ENCODE data around the gene GNB1.

The GNB1 gene

DNA sequence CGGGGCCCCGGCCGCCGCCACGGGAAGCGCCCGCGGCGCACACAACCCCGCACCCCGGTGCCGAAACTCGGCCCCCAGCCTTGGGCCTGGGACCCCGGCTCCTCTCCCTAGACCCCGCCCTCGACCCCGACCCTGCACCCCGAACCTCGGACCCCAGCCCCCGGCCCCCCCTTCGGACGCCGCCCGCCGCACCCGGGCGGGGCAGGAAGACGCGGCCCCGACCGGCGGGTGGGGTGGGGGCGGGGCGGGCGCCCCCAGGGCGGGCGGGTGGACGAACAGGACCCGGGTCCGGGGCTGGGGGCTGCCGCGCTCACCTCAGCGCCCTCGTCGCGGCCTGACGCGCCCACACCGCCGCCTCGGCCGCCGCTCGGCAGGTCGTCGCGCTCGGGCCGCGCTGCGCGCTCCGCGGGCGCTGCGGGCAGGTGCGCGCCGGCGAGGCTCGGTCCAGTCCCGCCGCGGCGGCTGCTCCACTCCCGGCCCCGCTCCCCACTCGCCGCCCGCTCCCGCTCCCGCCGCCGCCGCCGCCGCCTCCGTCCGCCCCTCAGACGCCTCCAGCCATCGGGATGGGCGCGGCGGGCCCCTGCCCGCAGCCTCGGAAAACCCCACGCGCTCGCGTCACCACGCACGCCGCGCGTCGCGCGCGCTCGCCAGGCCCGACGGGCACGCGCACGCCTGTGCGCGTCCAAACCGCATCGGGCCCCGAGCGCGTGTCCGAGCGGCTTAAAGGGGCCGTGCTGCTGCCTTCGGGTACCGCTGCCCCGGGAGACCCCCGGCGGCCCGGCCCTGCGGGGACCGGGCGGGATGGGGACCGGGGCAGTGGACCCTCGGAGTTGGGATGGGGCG, at the start of gene GNB1:
GNB1 (minus strand) TSS at position 582 of the 843 bp plus-strand sequence. CDS start 65,634 bp downstream, outside the sequence.
- no peak for TF ChIP-seq CTCF (IDR thresholded peaks at IDR 0.05; ENCODE audit: low read depth, low read length)
- H3K4me3 ChIP-seq (ENCODE audit: low read depth, low read length) = peak within 1 kb of the TSS; percentile 84

GRCh38 chr1:1940123-1940425, 49.2 kb upstream of the GNB1 start:
- no peak for TF ChIP-seq CTCF (IDR thresholded peaks at IDR 0.05; ENCODE audit: low read depth, low read length)
- no peak overlapping the region for H3K4me3 ChIP-seq (ENCODE audit: low read depth, low read length)

- H3K4me3 ChIP-seq (ENCODE audit: low read depth, low read length) = no peak overlapping the region
- TF ChIP-seq CTCF (IDR thresholded peaks at IDR 0.05; ENCODE audit: low read depth, low read length) = no peak
Measured at GRCh38 chr1:1939296-1940122, 48.6 kb upstream of the GNB1 start.

GRCh38 chr1:1938613-1939295, 47.9 kb upstream of the GNB1 start:
- no peak for TF ChIP-seq CTCF (IDR thresholded peaks at IDR 0.05; ENCODE audit: low read depth, low read length)
- no peak overlapping the region for H3K4me3 ChIP-seq (ENCODE audit: low read depth, low read length)

- TF ChIP-seq CTCF (IDR thresholded peaks at IDR 0.05; ENCODE audit: low read depth, low read length) = no peak
- no peak overlapping the region for H3K4me3 ChIP-seq (ENCODE audit: low read depth, low read length)
Measured at GRCh38 chr1:1938276-1938573, 47.3 kb upstream of the GNB1 start.

DNA sequence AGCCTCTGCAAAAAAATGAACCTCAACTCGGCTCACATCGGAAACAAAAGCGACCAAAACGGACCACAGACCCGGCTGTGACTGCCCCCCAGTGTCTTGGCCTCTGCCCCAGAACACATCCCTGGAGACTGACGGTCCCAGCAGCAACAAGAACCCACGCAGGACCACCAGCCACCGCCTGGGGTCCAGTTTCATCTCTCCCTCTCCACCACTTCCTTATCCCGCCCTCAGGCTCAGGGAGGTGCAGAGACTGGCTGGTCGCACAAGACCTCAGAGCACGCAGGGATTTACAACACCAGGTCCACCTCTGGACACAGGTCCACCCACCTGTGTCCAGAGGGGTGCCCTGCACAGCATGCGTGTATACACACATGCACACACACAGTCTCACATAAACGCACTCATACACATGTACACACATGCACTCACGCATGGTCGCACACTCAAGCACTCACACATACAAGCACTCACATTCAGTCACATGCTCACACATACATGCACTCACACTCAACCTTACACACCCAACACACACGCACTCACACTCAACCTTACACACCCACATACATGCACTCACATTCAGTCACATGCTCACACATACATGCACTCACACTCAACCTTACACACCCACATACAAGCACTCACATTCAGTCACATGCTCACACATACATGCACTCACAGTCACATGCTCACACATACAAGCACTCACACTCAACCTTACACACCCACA, 46.8 kb upstream of the GNB1 start:
- no peak overlapping the region for H3K4me3 ChIP-seq (ENCODE audit: low read depth, low read length)
- no peak for TF ChIP-seq CTCF (IDR thresholded peaks at IDR 0.05; ENCODE audit: low read depth, low read length)

Measured in WI38 (cell line).